Neural cell (in vitro differentiated cells): Measurements from ENCODE around the gene LYG1.

Experiments
- CTCF ChIP-seq: fragments of 450-650 bp; IDR thresholded peaks from 2 replicates; pipeline ENCODE4 v1.5.1; 2014; ENCODE audit warnings: antibody characterized with exemption, mild to moderate bottlenecking, moderate library complexity; ENCODE audit not compliant: poor library complexity, severe bottlenecking
- EZH2 ChIP-seq: fragments of 200-600, 300-800 bp; shearing (Covaris generic), sonication (generic); IDR thresholded peaks from 2 replicates; pipeline ENCODE4 v1.6.1; 2014; ENCODE audit warnings: antibody characterized with exemption, low read length, borderline replicate concordance, mild to moderate bottlenecking; ENCODE audit not compliant: insufficient read depth, poor library complexity, severe bottlenecking
- MXI1 ChIP-seq: fragments of 450-650 bp; conservative IDR thresholded peaks from 2 replicates; pipeline ENCODE4 v1.6.1; 2014; ENCODE audit warnings: antibody characterized with exemption, mild to moderate bottlenecking; ENCODE audit not compliant: poor library complexity, severe bottlenecking
- POLR2AphosphoS5 ChIP-seq: IDR thresholded peaks from 2 replicates; pipeline ENCODE4 v1.6.1; 2012
- RAD21 ChIP-seq: fragments of 450-650 bp; conservative IDR thresholded peaks from 2 replicates; pipeline ENCODE4 v1.6.1; 2014; ENCODE audit warnings: antibody characterized with exemption, mild to moderate bottlenecking, moderate library complexity
- SMC3 ChIP-seq: fragments of 450-650 bp; conservative IDR thresholded peaks from 2 replicates; pipeline ENCODE4 v1.6.1; 2014; ENCODE audit warnings: antibody characterized with exemption, mild to moderate bottlenecking, moderate library complexity; ENCODE audit not compliant: poor library complexity
- TAF1 ChIP-seq: IDR thresholded peaks from 2 replicates; pipeline ENCODE4 v1.6.1; 2012; ENCODE audit warnings: low read depth

- TF ChIP-seq CTCF (no peak), MXI1 (no peak), POLR2AphosphoS5 (no peak), EZH2 (no peak), RAD21 (no peak), TAF1 (no peak), SMC3 (no peak)
These were observed 45.2 kb upstream of the LYG1 start for GRCh38 chr2:99346218-99346617.
